ENCODE results near the gene METTL17.
"Not testable (repeated sequence)": the region's sequence is repeated elsewhere in the genome, so short reads cannot be mapped to it uniquely, and the experiment has no call there.

METTL17 gene, protein sequence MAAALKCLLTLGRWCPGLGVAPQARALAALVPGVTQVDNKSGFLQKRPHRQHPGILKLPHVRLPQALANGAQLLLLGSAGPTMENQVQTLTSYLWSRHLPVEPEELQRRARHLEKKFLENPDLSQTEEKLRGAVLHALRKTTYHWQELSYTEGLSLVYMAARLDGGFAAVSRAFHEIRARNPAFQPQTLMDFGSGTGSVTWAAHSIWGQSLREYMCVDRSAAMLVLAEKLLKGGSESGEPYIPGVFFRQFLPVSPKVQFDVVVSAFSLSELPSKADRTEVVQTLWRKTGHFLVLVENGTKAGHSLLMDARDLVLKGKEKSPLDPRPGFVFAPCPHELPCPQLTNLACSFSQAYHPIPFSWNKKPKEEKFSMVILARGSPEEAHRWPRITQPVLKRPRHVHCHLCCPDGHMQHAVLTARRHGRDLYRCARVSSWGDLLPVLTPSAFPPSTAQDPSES

GRCh38 chr14:20989787-20990600, at the start of gene METTL17:
Gene METTL17, plus strand, starts transcription at chr14:20989980. Its CDS starts 23 bp downstream, at chr14:20990003.
- H3K9me3 ChIP-seq (ENCODE audit: low read length) = no peaks in the 10 kb centered on the region
- H3K27me3 ChIP-seq (ENCODE audit: insufficient read depth, low read length) = no peaks in the 10 kb centered on the region
- peaks cover 14% of the 10 kb centered on the region for H3K4me1 ChIP-seq (ENCODE audit: insufficient read depth, low read length)
- H2AFZ ChIP-seq (ENCODE audit: low read depth, low read length) = peak within 1 kb of the TSS; percentile 89
- H3K36me3 ChIP-seq (ENCODE audit: insufficient read depth, low read length) = peaks cover 30% of the 10 kb centered on the region
- peak within 1 kb of the TSS; percentile 96 for H3K4me3 ChIP-seq (ENCODE audit: low read length)

GRCh38 chr14:20945146-20945545, 44.6 kb upstream of the METTL17 start:
- not testable (repeated sequence) for H3K36me3 ChIP-seq (ENCODE audit: insufficient read depth, low read length); H3K4me1 ChIP-seq (ENCODE audit: insufficient read depth, low read length); H3K9me3 ChIP-seq (ENCODE audit: low read length); H3K27me3 ChIP-seq (ENCODE audit: insufficient read depth, low read length); H3K4me3 ChIP-seq (ENCODE audit: low read length); H2AFZ ChIP-seq (ENCODE audit: low read depth, low read length)

- not testable (repeated sequence) for H3K4me3 ChIP-seq (ENCODE audit: low read length); H3K27me3 ChIP-seq (ENCODE audit: insufficient read depth, low read length); H3K36me3 ChIP-seq (ENCODE audit: insufficient read depth, low read length); H3K9me3 ChIP-seq (ENCODE audit: low read length); H2AFZ ChIP-seq (ENCODE audit: low read depth, low read length); H3K4me1 ChIP-seq (ENCODE audit: insufficient read depth, low read length)
Measured at GRCh38 chr14:20946707-20947106, 43.1 kb upstream of the METTL17 start.

GRCh38 chr14:20954736-20955537, 34.8 kb upstream of the METTL17 start, which contains the start of gene RNASE2:
Gene RNASE2, plus strand, starts transcription at chr14:20955487. Its CDS starts 285 bp downstream, at chr14:20955772.
- H3K36me3 ChIP-seq (ENCODE audit: insufficient read depth, low read length); H3K4me3 ChIP-seq (ENCODE audit: low read length); H2AFZ ChIP-seq (ENCODE audit: low read depth, low read length); H3K9me3 ChIP-seq (ENCODE audit: low read length); H3K4me1 ChIP-seq (ENCODE audit: insufficient read depth, low read length): not testable (repeated sequence)
- peaks cover 14% of the 10 kb centered on the region for H3K27me3 ChIP-seq (ENCODE audit: insufficient read depth, low read length)

DNA sequence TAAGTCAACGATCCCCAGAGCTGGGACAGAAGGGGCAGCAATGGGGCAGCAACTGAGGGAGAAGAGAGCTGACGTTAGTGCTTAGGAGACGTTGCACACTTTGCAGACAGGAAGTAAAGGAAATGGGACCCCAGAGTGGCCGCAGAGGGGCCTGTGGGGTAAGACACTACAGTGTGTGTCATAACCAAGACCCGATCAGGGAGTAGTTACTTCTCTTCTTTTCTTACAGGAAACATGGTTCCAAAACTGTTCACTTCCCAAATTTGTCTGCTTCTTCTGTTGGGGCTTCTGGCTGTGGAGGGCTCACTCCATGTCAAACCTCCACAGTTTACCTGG, 34.3 kb upstream of the METTL17 start:
- not testable (repeated sequence) for H2AFZ ChIP-seq (ENCODE audit: low read depth, low read length); H3K4me1 ChIP-seq (ENCODE audit: insufficient read depth, low read length); H3K36me3 ChIP-seq (ENCODE audit: insufficient read depth, low read length); H3K4me3 ChIP-seq (ENCODE audit: low read length); H3K9me3 ChIP-seq (ENCODE audit: low read length)
- peaks cover 14% of the 10 kb centered on the region for H3K27me3 ChIP-seq (ENCODE audit: insufficient read depth, low read length)

- Histone ChIP-seq H3K27me3 (ENCODE audit: insufficient read depth, low read length) (peaks cover 14% of the 10 kb centered on the region), H2AFZ (ENCODE audit: low read depth, low read length) (no peak overlapping the region), H3K4me3 (ENCODE audit: low read length) (no peak overlapping the region), H3K4me1 (ENCODE audit: insufficient read depth, low read length) (no peaks in the 10 kb centered on the region), H3K9me3 (ENCODE audit: low read length) (no peaks in the 10 kb centered on the region), H3K36me3 (ENCODE audit: insufficient read depth, low read length) (no peaks in the 10 kb centered on the region)
Measured at GRCh38 chr14:20956376-20956976, 33.3 kb upstream of the METTL17 start.

GRCh38 chr14:20958946-20959345, 30.8 kb upstream of the METTL17 start:
- peaks cover 10% of the 10 kb centered on the region for H3K27me3 ChIP-seq (ENCODE audit: insufficient read depth, low read length)
- H3K9me3 ChIP-seq (ENCODE audit: low read length); H2AFZ ChIP-seq (ENCODE audit: low read depth, low read length); H3K4me3 ChIP-seq (ENCODE audit: low read length); H3K36me3 ChIP-seq (ENCODE audit: insufficient read depth, low read length); H3K4me1 ChIP-seq (ENCODE audit: insufficient read depth, low read length): not testable (repeated sequence)

DNA sequence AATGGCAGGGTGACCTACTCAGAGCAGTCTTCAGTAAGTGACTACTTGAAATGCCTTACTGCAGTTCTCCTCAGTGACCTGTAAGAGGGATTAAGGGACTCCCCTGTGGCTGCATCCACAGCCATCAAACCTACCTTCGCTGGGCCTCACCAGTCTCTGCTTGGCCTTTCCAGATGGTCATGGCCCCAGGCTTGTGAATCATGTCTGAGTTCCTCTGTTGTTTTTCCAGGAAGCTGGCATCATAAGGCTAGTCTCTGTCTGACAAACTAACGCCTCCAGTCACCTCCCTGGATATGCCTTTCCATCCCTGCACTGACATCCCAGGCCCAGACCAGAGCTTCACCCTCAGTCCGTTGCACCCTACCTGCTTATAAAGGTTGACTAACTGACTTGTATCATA, 20.4 kb upstream of the METTL17 start:
- no peaks in the 10 kb centered on the region for H3K36me3 ChIP-seq (ENCODE audit: insufficient read depth, low read length)
- no peak overlapping the region for H2AFZ ChIP-seq (ENCODE audit: low read depth, low read length)
- no peaks in the 10 kb centered on the region for H3K9me3 ChIP-seq (ENCODE audit: low read length)
- no peak overlapping the region for H3K4me3 ChIP-seq (ENCODE audit: low read length)
- H3K27me3 ChIP-seq (ENCODE audit: insufficient read depth, low read length) = peaks cover 3% of the 10 kb centered on the region
- H3K4me1 ChIP-seq (ENCODE audit: insufficient read depth, low read length) = peaks cover 4% of the 10 kb centered on the region

DNA sequence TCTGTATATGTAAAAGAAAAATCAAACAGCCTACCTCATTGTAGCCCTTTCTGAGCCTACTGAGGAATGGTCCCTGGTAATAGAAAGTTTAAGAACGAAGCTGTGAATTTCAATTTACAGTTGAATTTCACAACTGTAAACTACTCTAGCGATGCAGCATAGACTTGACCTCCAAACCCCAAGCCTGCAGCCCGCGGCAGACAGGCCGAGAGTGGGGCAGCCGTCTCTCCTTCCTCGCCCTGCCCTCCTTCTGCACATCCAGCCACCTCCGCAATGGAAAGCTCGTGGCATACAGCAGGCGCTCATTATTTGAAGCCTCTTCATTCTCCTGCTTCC, 19.2 kb upstream of the METTL17 start:
- H3K27me3 ChIP-seq (ENCODE audit: insufficient read depth, low read length) = peaks cover 3% of the 10 kb centered on the region
- peaks cover 4% of the 10 kb centered on the region for H3K4me1 ChIP-seq (ENCODE audit: insufficient read depth, low read length)
- peak overlapping the region; percentile 94 for H2AFZ ChIP-seq (ENCODE audit: low read depth, low read length)
- H3K9me3 ChIP-seq (ENCODE audit: low read length) = no peaks in the 10 kb centered on the region
- H3K4me3 ChIP-seq (ENCODE audit: low read length) = peak overlapping the region; percentile 48
- no peaks in the 10 kb centered on the region for H3K36me3 ChIP-seq (ENCODE audit: insufficient read depth, low read length)

GRCh38 chr14:20970983-20971704, 18.6 kb upstream of the METTL17 start:
- Histone ChIP-seq H3K4me3 (ENCODE audit: low read length) (peak overlapping the region; percentile 48), H3K9me3 (ENCODE audit: low read length) (no peaks in the 10 kb centered on the region), H3K27me3 (ENCODE audit: insufficient read depth, low read length) (peaks cover 3% of the 10 kb centered on the region), H2AFZ (ENCODE audit: low read depth, low read length) (peak overlapping the region; percentile 94), H3K36me3 (ENCODE audit: insufficient read depth, low read length) (no peaks in the 10 kb centered on the region), H3K4me1 (ENCODE audit: insufficient read depth, low read length) (peaks cover 4% of the 10 kb centered on the region)

- no peaks in the 10 kb centered on the region for H3K9me3 ChIP-seq (ENCODE audit: low read length)
- no peaks in the 10 kb centered on the region for H3K36me3 ChIP-seq (ENCODE audit: insufficient read depth, low read length)
- peak overlapping the region; percentile 48 for H3K4me3 ChIP-seq (ENCODE audit: low read length)
- peaks cover 4% of the 10 kb centered on the region for H3K4me1 ChIP-seq (ENCODE audit: insufficient read depth, low read length)
- peaks cover 3% of the 10 kb centered on the region for H3K27me3 ChIP-seq (ENCODE audit: insufficient read depth, low read length)
- peak overlapping the region; percentile 94 for H2AFZ ChIP-seq (ENCODE audit: low read depth, low read length)
Measured at GRCh38 chr14:20971705-20972021, 18.1 kb upstream of the METTL17 start.

DNA sequence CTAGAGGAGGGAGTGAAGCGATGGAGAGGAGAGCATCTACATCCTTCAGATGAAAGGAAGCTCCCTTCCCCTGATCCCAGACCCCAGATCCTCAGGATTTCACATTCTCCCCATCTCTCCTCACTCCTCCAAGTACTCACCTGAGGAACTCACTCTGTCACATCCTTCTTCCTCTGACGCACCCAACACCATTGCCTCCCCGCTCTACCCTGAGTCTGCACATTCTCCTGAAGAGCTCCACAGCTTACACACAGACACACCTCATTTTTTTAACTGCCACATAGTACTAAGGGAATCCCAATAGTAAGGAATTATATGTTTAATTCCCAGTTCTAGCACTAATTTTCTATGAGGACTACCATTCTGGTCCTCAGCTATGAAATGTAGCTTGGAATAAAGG, 16.3 kb upstream of the METTL17 start:
- H3K4me3 ChIP-seq (ENCODE audit: low read length) = no peak overlapping the region
- H3K9me3 ChIP-seq (ENCODE audit: low read length) = no peaks in the 10 kb centered on the region
- no peaks in the 10 kb centered on the region for H3K36me3 ChIP-seq (ENCODE audit: insufficient read depth, low read length)
- peaks cover 4% of the 10 kb centered on the region for H3K4me1 ChIP-seq (ENCODE audit: insufficient read depth, low read length)
- H3K27me3 ChIP-seq (ENCODE audit: insufficient read depth, low read length) = peaks cover 8% of the 10 kb centered on the region
- no peak overlapping the region for H2AFZ ChIP-seq (ENCODE audit: low read depth, low read length)

All from neuron (in vitro differentiated cells).